NCI-H2227 (cell line): ENCODE measurements around the gene AMD1.
"Not testable (repeated sequence)": the region's sequence is repeated elsewhere in the genome, so short reads cannot be mapped to it uniquely, and the experiment has no call there.

Source experiments
- DNase-seq: peaks from one replicate; lab custom pipeline; 2025; ENCODE audit not compliant: unreplicated experiment; lab: John Stamatoyannopoulos, UW

Gene AMD1

DNA sequence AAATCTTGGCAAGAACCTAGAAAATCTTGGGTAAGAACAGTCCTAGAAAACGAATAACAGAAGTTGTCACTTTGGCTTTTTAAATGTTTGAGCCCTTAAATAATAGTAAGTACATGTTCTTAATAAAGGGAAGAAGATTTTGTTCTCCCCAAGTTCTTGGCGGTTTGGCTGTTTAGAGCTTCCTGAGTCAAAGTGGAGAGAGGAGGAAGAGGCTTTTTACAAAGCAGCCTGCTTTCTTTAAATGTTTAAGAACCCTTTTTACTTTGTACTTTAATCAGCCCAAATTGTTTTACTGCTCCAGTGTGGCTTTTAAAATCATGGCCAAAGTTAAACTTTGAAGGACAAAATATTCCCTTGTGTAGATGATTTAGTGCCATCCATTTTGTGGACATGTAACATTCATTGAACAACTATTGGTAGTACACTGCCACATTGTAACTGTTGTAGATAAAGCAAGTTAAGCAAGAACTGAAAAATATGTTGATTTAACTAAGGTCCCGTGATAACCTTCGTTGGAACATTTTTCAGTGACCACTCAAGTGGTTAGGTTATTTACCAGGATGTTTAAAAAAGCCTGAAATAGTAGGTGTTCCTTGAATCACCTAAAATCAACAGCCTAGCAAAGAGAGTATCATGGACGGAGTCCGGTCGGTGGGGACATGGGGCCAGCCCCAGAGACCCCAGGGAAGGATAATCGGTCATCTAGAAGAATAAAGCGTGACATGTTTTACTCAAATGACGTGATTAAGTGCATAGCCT, 2.4 kb downstream of the AMD1 start:
- no peak for DNase-seq

DNA sequence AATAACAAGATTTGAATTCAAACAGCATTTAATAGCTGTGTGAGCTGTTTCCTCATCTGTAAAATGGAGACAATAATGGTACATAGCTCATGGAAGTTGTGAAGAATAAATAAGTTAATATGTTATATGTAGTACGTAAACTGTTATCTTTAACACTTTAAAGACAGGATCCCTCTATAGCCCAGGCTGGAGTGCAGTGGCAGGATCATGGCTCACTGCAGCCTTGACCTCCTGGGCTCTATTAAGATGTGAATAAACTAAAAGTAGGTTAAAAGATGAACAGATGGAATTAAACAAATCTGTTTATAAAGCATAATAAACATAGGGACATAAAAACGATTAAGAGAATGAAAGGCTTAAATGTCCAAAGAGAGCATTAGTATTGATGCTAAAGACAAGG, 3.0 kb downstream of the AMD1 start:
- DNase-seq = no peak

DNA sequence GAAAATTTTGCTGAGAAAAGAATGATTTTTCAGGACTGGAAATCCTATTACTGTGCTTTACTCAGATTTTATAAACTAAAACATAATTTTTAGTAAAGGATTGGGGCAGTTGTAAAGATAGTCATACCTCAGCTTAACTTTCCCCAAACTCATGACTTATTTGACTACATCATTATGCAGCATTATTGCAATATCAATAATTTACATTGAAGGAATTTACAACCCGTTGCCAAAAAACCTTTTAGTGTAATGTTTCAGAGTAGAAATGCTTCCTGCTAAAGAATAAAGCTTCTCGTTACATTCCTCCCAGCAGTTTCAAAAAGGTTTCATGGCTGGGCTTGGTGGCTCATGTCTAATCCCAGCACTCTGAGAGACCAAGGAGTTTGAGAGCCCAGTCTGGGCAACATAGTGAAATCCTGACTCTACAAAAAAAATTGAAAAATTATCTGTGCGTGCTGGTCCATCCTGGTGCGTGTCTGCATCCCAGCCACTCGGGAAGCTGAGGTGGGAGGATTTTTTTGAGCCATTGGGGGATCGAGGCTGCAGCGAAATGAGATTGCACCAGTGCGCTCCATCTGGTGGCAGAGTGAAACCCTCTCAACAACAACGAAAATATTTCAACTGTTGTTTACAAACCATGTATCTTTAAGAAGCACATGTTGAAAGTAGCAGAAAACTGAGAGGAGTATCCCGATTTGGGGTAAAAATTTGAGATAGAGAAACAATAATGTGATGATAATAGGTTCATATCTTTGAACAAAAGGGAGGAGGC, 4.4 kb downstream of the AMD1 start:
- peak; percentile 26 for DNase-seq

DNA sequence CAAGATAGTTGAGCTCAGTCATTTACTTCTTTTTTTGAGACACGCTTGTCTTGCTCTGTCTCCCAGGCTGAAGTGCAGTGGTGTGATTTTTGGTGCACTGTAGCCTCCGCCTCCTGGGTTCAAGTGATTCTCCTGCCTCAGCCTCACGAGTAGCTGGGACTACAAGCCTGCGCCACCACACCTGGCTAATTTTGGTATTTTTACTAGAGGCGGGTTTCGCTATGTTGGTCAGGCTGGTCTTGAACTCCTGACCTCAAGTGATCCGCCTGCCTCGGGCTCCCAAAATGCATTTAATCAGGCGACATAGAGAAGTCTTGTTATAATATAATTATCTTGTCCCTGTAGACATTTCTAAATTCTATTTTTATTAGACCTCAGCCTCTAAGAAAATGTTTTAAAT, 6.1 kb downstream of the AMD1 start:
- no peak for DNase-seq

DNA sequence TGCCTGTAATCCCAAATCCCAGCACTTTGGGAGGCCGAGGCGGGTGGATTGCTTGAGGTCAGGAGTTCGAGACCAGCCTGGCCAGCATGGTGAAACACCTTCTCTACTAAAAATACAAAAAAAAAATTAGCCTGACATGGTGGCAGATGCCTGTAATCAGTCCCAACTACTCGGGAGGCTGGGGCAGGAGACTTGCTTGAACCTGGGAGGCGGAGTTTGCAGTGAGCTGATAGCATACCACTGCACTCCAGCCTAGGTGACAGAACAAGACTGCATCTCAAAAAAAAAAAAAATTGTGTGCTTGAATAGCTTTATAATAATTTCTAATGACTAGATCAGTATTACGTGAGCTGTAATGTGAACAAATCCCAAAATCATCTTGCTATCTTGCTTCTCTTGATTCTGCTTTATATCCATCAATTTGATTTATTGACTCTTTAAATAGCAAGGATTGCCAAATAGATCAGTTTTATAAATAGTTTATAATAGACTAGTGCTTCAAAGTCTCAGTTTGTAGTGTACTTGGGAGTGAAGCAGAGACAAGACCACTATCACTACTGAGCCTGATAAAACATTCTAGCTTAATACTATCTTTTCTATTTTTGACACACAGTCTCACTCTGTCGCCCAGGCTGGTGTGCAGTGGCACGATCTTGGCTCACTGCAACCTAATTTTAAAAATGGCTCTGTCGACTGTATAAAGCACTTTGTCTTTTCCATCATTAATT, 7.1 kb downstream of the AMD1 start:
- no peak for DNase-seq

DNA sequence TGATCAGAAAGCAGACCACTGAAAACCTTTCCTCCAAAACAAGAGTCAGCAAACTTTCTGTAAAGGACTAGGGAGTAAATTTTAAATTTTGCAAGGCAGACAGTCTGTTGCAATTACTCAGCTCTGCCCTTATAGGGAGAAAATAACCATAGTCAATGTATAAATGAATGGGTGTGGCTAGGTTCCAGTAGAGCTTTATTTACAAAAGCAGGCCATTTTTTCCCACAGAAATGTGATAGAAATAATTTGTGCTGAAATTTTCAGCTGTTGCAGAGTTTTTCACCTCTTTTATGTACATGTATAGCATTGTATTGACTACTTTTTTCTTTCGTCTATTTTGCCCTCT, 7.7 kb downstream of the AMD1 start:
- no peak for DNase-seq

DNA sequence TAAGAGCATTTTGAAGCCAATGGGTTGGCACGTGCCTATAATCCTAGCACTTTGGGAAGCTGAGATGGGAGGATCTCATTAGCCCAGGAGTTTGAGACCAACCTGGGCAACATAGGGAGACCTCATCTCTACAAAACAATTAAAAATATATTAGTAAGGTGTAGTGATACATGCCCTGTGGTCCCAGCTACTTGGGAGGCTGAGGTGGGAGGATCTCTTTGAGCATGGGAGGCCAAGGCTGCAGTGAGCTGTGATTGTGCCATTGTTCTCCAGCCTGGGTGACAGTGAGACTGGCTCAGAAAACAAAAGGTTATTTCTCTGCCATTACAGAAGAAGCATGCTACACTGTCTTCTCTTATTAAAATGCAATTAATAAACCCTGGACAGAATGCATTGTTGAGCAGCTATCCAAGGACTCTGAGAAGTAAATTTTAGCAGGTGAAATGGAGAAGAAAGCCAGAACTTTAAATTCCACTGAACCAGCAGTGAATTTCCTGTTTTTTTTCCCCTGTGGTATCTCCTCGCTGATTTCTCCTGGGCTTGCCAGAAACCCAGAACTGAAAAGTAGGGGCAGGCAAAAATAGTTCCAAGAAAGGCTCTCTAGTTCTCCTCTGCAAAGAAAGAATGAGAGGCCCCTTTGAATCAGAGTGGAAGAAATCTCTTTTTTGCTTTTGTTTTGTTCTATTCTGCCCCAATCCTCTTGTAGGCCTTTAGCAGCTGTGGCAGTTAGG, 8.4 kb downstream of the AMD1 start:
- no peak for DNase-seq

DNA sequence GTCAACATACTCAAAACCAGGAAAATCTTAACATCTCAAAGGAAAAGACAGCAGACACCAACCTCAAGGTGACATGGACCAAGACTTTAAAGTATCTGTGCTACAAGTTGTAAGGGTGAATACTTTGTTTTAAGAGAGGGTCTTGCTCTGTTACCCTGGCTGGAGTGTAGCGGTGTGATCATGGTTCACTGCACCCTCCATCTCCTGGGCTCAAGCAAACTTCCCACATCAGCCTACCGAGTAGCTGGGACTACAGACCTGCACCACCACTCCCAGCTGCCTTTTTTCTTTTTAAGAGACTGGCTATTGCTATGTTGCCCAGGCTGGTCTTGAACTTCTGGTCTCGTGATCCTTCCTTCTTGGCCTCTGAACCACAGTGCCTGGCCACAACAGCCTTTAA, 9.7 kb downstream of the AMD1 start:
- DNase-seq = no peak

DNA sequence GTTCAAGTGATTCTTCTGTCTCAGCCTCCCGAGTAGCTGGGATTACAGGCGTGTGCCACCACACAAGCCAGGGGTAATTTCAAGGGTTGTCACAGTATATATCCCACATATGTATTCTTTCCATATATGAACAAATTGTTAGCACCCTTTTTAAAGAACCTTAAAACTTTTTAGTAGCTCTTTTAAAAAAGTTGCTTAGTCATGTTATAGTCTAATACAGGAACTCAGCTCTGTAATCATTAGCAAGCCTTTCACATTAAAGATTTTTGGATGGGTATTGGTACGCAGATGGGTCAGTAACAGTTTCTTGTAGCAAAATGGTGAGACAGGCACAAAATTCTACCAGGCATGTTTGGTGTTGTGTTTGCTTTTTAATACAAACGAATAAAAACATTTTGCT, 10.9 kb downstream of the AMD1 start:
- DNase-seq = no peak

DNA sequence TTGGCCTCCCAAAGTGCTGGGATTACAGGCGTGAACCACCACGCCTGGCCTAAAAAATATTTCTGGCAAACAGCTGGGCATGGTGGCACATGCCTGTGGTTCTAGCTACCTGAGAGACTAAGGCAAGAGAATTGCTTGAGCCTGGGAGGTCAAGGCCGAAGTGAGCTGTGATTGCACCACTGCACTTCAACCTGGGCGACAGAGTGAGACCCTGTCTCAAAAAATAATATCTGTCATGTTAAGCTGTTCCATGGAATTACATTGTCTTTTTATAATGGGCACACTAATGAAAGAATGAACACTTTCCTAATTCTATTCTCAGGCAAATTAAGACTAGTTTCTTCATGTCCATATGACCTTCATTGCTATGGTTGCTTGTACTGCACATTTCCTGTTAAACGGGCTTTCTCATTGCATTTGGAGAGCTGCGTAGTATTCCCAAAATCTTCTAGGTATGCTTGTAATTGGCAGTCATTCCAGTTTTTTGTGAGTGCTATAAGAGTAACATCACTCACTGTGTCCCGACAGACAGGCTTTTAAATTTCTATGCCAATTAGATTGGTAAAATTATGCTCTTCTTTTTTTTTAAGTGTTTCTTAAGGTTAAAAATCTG, 12.1 kb downstream of the AMD1 start:
- DNase-seq = no peak

DNA sequence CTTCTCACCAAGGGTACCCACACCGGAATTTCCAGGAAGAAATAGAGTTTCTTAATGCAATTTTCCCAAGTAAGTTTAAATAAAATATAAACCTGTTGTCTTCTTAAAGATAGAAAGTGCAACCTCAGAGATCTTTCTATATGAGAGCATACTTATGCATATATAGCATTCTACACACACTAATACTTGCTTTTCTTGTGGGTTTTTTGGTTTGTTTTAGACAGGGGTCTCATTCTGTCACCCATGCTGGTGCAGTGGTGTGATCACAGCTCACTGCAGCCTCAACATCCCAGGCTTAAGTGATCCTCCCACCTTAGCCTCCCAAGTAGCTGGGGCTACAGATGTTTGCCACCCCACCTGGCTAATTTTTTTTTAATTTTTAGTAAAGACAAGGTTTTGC, 15.7 kb downstream of the AMD1 start:
- no peak for DNase-seq

DNA sequence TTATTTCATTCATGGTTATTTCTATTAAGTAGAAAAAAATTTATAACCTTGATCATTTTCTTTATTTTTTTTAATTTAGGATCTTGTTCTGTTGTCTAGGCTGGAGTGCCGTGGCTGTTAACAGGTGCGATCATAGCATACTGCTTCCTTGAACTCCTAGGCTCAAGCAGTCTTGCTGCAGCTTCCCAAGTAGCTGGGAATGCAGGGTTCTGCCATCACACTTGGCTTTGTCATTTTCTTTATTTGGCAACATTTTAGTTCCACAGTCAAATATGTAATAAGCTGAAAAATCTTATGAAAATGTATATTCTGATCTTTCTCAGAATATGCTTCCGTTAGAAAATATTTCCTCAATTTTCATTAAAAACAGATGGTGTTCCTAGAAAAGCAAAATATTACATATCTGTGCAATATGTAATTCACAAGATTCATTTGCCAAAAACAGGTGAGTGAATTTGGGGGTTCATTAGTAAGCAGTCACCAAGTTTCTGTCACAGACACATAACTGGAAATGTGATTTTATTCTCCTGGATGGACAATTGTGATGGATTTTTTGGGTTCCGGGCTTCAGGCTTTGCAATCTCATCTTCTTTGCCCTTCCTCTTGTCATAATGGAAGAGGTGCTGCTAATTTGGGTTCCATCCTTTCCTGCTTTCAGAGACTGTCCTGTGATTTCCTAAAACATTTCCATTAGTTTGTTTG, 21.5 kb downstream of the AMD1 start:
- no peak for DNase-seq

DNA sequence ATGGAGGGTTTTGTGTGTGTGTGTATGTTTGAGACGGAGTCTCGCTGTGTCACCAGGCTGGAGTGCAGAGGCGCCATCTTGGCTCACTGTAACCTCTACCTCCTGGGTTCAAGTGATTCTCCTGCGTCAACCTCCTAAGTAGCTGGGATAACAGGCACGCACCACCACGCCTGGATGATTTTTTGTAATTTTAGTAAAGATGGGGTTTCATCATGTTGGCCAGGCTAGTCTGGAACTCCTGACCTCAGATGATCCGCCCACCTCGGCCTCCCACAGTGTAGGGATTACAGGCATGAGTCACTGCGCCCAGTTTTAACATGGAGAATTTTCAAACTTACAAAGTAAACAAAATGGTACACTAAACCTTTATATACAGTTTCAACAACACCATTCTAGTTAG, 22.8 kb downstream of the AMD1 start:
- DNase-seq = no peak

DNA sequence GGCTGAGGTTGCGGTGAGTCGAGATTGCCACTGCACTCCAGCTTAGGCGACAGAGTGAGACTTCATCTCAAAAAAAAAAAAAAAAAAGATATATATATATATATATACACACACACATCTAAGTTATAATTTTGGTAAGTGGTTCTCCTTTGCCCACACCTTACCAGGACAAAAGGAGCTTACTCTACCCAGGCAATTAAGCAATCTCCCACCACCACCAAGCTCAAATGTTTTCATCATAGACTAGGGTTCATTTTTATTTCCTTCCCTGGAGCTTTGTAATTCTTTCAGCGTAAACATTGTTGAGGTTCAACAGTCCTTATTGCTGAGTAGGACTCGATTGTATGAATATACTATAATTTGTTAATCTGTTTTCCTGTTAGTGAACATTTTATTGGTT, 23.5 kb downstream of the AMD1 start:
- DNase-seq = no peak

DNA sequence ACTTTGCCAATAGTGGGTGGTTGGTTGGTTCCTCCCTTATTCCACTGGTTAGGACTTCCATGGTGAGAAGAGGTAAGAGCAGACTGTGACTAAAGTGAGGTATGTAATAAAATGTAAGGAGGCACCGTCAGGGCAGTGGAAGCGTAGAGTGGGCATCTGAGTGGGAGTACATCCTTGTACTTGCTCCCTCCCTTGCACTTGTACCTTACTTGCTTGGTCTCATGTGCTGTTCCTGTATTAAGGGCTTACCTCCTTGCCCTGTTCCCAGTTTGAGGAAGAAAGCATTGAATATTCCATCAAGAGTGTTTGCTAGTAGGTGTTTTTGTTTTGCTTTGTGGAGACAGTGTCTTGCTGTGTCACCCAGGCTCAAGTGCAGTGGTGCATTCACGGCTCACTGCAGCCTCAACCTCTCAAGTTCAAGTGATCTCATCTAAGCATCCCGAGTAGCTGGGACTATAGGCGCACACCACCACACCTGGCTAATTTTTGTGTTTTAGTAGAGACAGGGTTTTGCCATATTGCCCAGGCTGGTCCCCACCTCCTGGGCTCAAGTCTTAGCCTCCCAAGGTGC, 25.5 kb downstream of the AMD1 start:
- DNase-seq = no peak

DNA sequence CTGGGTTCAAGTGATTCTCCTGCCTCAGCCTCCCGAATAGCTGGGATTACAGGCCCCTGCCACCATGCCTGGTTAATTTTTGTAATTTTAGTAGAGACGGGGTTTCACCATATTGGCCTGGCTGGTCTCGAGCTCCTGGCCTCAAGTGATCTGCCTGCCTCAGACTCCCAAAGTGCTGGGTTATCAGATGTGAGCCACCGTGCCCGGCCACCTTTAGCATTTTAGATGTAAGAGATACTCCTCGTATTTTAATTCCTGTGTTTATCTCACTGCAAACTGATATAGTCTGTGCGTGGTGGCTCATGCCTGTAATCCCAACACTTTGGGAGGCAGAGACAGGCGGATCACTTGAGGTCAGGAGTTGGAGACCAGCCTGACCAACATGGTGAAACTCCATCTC, 27.0 kb downstream of the AMD1 start:
- DNase-seq = not testable (repeated sequence)

DNA sequence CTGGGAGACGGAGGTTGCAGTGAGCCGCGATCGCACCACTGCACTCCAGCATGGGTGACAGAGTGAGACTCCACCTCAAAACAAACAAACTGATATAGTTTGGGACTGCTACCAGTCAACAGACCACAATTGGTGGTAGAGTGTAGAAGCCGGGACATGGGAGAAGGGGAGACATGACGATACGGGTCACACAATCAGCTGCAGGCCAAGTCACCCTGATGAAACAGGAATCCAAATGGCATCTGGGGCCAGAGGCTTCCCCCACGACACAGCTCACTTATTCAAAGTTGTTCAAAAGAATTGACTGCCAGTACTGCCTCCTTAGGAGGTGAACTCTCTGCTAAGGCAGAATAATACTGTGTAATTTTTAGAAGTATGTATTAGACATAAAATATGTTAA, 27.5 kb downstream of the AMD1 start:
- DNase-seq = no peak

DNA sequence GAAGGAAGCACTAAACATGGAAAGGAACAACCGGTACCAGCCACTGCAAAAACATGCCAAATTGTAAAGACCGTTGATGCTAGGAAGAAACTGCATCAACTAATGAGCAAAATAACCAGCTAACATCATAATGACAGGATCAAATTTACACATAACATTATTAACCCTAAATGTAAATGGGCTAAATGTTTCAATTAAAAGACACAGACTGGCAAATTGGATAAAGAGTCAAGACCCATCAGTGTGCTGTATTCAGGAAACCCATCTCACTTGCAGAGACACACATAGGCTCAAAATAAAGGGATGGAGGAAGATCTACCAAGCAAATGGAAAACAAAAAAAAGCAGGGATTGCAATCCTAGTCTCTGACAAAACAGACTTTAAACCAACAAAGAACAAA, 31.7 kb downstream of the AMD1 start:
- DNase-seq = not testable (repeated sequence)

DNA sequence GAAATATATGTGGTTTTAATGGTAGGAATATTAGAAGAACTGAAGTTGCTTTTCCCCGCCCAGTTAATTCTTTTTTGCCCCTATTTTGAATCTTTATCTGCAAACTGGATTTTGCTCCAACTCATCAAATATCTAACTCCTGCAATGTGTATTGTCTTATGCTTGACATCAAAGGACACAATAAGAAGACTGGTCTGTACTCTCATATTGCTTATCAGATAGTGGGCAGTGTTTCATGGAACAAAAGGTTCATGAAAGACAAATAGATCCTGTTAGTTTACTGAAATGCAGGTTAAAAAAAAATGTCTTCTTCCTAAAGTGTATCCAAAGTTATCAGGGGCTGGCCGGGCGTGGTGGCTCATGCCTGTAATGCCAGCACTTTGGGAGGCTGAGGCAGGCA, 56.2 kb downstream of the AMD1 start:
- DNase-seq = no peak

DNA sequence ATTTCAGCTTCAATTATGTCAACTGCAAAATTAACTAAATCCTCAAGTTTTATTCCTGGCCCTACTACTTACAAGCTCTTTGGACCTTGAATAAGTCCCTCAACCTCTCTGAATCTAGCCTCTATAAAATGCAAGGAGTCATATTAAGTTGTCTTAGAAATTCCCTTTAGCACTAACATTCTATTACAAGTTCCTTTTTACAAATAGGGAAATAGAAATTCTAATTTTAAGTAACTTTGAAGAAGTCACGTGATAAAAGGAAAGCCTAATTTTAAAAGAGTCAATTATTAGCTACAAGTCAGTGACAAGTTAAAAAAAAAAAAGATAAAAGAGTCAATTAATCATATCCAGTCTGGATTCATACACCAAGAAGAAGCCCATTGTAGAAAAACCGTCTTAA, 59.3 kb downstream of the AMD1 start:
- DNase-seq = no peak
